ENCODE measurements around the gene ZDHHC11B. TPM values are rescaled to one million over a fixed set of nuclear protein-coding genes. Genes with fewer than 3 reads are reported as not detected.
"Not testable (repeated sequence)": the region's sequence is repeated elsewhere in the genome, so short reads cannot be mapped to it uniquely, and the experiment has no call there.

ZDHHC11B gene
- total RNA-seq, 1 donor from 2014 or later = 1.0 TPM

DNA sequence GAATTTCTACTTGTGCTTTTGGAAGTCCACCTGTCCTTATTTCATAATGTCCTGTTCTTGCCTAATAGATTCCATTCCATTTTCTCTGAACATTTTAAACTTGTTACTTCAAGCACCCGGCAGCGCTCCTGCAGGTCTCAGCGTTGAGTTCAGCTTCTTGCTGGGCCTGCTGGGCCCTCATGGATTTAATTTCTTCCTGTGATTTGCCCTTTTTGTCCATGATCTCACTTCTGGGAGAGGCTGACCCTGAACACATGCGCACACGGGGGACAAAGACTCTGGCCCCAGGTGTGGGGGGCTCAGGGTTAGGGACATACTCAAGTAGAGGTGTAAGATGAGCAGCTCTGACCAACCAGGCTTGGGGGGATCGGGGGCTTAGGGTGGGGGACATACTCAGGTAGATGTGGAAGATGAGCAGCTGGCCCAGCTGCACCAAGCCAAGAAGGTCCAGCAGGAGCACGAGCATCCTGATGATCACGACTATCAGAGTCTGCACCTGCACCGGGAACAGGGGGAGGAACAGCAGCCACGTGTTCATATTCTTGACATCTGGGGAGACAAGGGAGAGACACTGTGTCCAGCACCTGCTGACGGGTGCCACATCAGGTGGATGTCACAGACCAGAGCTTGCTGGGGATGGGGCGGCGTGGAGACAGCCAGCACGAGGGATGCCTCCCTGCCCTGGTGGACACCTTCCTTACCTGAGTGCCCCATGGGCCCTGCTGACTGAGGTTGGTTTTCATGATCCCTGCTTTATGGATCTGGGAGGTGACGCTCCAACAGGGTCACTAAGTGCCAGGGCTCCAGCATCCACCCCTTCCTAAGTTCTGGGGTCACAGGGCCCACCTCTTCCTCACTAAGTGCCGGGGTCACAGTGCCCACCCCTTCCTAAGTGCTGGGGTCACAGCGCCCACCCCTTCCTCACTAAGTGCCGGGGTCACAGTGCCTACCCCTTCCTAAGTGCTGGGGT is 36.2 kb downstream of the ZDHHC11B start:
- H3K4me1 ChIP-seq (ENCODE audit: control insufficient read depth in 3 of 3, insufficient read depth in 3 of 3, low read length in 3 of 3); H3K27me3 ChIP-seq (ENCODE audit: control insufficient read depth in 3 of 3, insufficient read depth in 3 of 3, low read length in 3 of 3): not testable (repeated sequence)

DNA sequence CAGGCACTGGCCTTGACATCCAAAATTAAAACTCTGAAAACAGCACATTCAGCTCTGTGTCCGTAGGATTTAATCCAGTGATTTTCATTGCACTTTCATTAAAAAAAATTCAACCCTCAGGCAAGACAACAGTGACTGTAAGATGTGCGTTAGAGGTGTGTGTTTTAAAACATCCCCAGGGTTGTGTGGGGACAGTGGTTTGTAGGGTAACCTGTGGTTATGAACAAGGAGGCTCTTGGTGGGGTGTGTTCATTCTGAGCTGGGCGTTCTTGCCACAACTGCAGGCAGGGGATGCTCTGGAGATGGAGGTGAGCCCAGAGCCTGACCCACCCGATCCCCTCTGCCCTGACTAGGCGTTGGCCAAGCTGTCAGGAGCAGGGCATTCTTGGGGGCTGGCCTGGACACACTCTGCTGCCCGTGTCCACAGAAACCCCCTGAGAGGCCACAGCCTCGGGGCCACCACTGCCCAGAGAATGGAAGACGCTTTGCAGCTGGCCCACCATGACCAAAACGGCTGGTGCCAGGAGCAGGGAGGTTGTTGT is 37.2 kb downstream of the ZDHHC11B start:
- not testable (repeated sequence) for H3K27me3 ChIP-seq (ENCODE audit: control insufficient read depth in 3 of 3, insufficient read depth in 3 of 3, low read length in 3 of 3); H3K9ac ChIP-seq (ENCODE audit: low read depth in 1 of 3, low read length in 3 of 3); H3K4me3 ChIP-seq (ENCODE audit: low read length in 3 of 3); H3K9me3 ChIP-seq (ENCODE audit: control insufficient read depth in 3 of 3, low read length in 3 of 3); H3K27ac ChIP-seq (ENCODE audit: low read depth, low read length); H3K4me1 ChIP-seq (ENCODE audit: control insufficient read depth in 3 of 3, insufficient read depth in 3 of 3, low read length in 3 of 3)
- H3K36me3 ChIP-seq (ENCODE audit: control insufficient read depth in 3 of 3, insufficient read depth in 3 of 3, low read length in 3 of 3) = peaks cover 0 to 19% (median 8%) of the 10 kb centered on the region in 3 donors

More for the DNA sequence above, 36.2 kb downstream of the ZDHHC11B start:
- H3K36me3 ChIP-seq (ENCODE audit: control insufficient read depth in 3 of 3, insufficient read depth in 3 of 3, low read length in 3 of 3) = peaks cover 0 to 19% (median 8%) of the 10 kb centered on the region in 3 donors
- H3K9me3 ChIP-seq (ENCODE audit: control insufficient read depth in 3 of 3, low read length in 3 of 3); H3K4me3 ChIP-seq (ENCODE audit: low read length in 3 of 3); H3K27ac ChIP-seq (ENCODE audit: low read depth, low read length); H3K9ac ChIP-seq (ENCODE audit: low read depth in 1 of 3, low read length in 3 of 3): not testable (repeated sequence)

DNA sequence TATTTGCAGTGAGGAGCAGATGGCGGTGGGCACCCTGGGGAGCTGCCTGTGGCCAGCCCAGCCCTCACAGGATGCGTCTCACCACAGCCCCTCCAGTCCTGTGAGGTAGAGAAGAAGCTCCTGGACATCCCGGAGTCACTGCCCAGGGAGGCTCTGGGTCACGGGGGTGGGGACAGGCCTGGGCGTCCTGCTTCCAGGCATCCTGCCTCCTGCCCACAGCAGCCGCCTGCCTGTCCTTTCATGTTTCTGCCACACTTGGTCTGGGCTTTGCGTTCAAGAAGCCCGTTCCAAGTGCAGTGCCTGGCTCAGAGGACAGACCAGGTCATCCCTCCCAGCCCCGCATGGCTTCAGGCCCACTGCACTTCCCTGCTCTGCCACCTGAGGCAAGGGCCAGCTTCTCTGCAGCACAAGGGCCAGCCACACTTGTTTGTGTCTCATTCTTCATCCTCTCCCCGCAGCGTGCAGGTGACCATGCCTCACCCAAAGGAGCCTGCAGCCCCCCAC is 38.2 kb downstream of the ZDHHC11B start:
- Histone ChIP-seq H3K4me3 (ENCODE audit: low read length in 3 of 3) (no peak overlapping the region), H3K36me3 (ENCODE audit: control insufficient read depth in 3 of 3, insufficient read depth in 3 of 3, low read length in 3 of 3) (peaks cover 0 to 19% (median 8%) of the 10 kb centered on the region in 3 donors), H3K9ac (ENCODE audit: low read depth in 1 of 3, low read length in 3 of 3) (no peak overlapping the region), H3K27ac (ENCODE audit: low read depth, low read length) (no peak overlapping the region), H3K27me3 (ENCODE audit: control insufficient read depth in 3 of 3, insufficient read depth in 3 of 3, low read length in 3 of 3) (no peaks in the 10 kb centered on the region), H3K4me1 (ENCODE audit: control insufficient read depth in 3 of 3, insufficient read depth in 3 of 3, low read length in 3 of 3) (no peaks in the 10 kb centered on the region), H3K9me3 (ENCODE audit: control insufficient read depth in 3 of 3, low read length in 3 of 3) (no peaks in the 10 kb centered on the region)

DNA sequence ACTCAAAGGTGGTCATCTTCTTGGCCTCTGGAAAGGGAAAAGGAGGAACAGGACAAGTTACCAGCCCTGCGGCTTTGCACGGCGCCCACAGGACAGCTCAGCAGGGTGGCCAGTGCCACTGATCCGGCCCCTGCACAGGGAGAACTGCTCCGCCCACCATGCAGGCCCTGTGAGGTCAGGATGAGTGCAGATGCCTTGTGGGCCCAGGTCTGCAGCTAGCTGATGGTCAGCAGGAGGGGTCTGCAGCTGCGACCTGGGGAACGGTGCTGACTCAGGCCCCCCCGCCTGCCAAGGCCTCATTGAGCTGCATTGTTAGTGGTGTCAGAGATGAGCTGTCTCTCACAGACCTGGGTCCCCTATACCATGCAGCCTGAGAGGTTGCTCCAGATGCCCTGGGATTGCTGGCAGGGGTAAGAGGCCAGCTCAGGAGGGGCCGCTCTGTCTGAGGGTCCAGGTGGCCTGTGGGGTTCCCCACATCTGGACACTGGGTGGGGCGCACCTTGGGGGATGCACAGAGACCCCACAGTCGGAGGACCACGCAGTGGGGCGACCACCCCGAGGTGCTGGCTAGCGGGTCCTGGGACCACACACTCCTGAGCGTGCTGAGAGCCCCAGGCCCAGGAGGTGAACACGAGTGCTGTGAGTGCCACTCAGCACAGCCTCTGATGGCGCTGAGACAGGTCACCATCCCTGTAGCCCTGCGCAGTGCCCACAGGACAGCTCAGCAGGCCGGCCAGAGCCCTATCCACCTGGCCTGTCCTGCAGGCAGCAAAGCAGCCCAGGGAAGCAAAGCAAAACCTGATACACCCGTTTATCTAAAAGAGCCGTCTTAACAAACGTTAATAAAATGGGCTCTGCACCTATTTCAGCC is 39.0 kb downstream of the ZDHHC11B start:
- not testable (repeated sequence) for H3K9ac ChIP-seq (ENCODE audit: low read depth in 1 of 3, low read length in 3 of 3); H3K27ac ChIP-seq (ENCODE audit: low read depth, low read length); H3K9me3 ChIP-seq (ENCODE audit: control insufficient read depth in 3 of 3, low read length in 3 of 3); H3K27me3 ChIP-seq (ENCODE audit: control insufficient read depth in 3 of 3, insufficient read depth in 3 of 3, low read length in 3 of 3); H3K4me3 ChIP-seq (ENCODE audit: low read length in 3 of 3); H3K4me1 ChIP-seq (ENCODE audit: control insufficient read depth in 3 of 3, insufficient read depth in 3 of 3, low read length in 3 of 3)
- peaks cover 0 to 19% (median 8%) of the 10 kb centered on the region in 3 donors for H3K36me3 ChIP-seq (ENCODE audit: control insufficient read depth in 3 of 3, insufficient read depth in 3 of 3, low read length in 3 of 3)

DNA sequence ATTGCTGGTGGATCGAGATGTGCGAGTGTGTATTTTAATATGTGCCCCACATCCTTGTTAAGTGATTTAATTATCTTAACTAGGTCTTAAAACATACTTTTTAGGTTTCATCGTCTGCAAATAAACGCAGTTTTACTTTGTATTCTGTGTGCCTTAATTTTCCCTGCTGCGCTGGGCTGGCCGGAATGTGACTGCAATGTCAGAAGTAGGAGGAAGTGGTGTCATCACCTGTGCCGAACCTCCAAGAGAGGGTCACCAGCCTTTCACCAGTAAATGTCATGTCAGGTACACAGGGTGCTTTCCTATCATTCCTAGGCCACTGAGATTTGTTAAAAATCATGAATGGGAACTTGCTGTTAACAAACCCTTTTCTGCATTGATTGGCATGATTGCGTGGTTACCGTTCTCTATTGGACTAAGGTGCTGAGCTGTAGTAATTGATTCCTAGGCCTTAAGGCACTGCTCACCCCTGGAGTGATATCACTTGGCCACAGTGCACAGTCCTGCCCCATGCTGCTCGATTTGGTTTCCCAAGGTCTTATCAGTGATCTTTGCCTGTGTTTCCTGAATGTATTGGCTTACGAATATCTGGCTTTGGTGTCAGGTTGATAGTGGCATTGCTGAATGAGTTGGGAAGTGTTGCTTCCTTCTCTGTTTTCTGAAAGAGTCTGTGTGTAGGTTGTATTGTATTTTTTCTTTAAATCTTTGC is 40.7 kb downstream of the ZDHHC11B start:
- H3K27ac ChIP-seq (ENCODE audit: low read depth, low read length); H3K9me3 ChIP-seq (ENCODE audit: control insufficient read depth in 3 of 3, low read length in 3 of 3); H3K9ac ChIP-seq (ENCODE audit: low read depth in 1 of 3, low read length in 3 of 3); H3K27me3 ChIP-seq (ENCODE audit: control insufficient read depth in 3 of 3, insufficient read depth in 3 of 3, low read length in 3 of 3); H3K4me3 ChIP-seq (ENCODE audit: low read length in 3 of 3); H3K4me1 ChIP-seq (ENCODE audit: control insufficient read depth in 3 of 3, insufficient read depth in 3 of 3, low read length in 3 of 3): not testable (repeated sequence)
- peaks cover 0 to 14% (median 8%) of the 10 kb centered on the region in 3 donors for H3K36me3 ChIP-seq (ENCODE audit: control insufficient read depth in 3 of 3, insufficient read depth in 3 of 3, low read length in 3 of 3)

DNA sequence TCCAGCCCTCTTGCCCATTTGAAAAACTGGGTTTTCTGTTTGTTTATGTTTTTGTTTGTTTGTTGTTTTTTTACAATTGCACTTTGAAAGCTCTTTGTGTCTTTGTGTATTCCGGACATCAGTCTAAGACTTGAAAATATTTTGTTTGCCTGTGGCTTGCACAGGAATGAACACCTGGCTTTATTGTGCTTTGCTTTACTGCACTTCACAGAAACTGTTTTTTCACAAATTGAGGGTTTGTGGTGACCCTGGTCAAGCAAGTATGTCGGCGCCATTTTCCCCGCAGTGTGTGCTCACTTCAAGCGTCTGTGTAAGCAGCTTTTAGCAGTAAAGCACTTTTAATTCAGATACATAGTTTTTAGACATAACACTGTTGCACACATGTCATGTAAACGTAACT is 42.3 kb downstream of the ZDHHC11B start:
- not testable (repeated sequence) for H3K9me3 ChIP-seq (ENCODE audit: control insufficient read depth in 3 of 3, low read length in 3 of 3); H3K27ac ChIP-seq (ENCODE audit: low read depth, low read length); H3K4me3 ChIP-seq (ENCODE audit: low read length in 3 of 3); H3K4me1 ChIP-seq (ENCODE audit: control insufficient read depth in 3 of 3, insufficient read depth in 3 of 3, low read length in 3 of 3); H3K9ac ChIP-seq (ENCODE audit: low read depth in 1 of 3, low read length in 3 of 3); H3K27me3 ChIP-seq (ENCODE audit: control insufficient read depth in 3 of 3, insufficient read depth in 3 of 3, low read length in 3 of 3); H3K36me3 ChIP-seq (ENCODE audit: control insufficient read depth in 3 of 3, insufficient read depth in 3 of 3, low read length in 3 of 3)

DNA sequence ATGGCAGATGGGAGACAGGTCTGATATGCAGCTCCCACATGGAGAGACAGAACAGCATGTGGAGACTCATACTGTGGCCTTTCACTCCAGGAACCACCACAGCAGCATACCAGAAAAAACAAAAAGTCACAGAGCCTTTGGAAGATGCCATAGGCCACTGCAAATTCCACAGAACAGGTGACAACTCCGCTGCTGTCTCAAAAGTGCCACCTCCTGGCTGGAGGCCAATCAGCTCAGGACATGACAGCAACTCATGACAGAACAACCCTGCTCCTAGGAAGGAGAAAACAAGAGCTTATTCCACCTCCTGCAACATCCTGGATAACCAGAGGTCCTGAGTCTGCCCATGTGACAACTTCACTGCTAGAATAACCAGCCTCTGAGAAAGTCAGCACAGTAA is 50.4 kb downstream of the ZDHHC11B start:
- H3K27ac ChIP-seq (ENCODE audit: low read depth, low read length); H3K9me3 ChIP-seq (ENCODE audit: control insufficient read depth in 3 of 3, low read length in 3 of 3); H3K9ac ChIP-seq (ENCODE audit: low read depth in 1 of 3, low read length in 3 of 3); H3K27me3 ChIP-seq (ENCODE audit: control insufficient read depth in 3 of 3, insufficient read depth in 3 of 3, low read length in 3 of 3); H3K4me3 ChIP-seq (ENCODE audit: low read length in 3 of 3); H3K4me1 ChIP-seq (ENCODE audit: control insufficient read depth in 3 of 3, insufficient read depth in 3 of 3, low read length in 3 of 3): not testable (repeated sequence)
- H3K36me3 ChIP-seq (ENCODE audit: control insufficient read depth in 3 of 3, insufficient read depth in 3 of 3, low read length in 3 of 3) = peaks cover 8 to 17% (median 8%) of the 10 kb centered on the region in 3 donors

DNA sequence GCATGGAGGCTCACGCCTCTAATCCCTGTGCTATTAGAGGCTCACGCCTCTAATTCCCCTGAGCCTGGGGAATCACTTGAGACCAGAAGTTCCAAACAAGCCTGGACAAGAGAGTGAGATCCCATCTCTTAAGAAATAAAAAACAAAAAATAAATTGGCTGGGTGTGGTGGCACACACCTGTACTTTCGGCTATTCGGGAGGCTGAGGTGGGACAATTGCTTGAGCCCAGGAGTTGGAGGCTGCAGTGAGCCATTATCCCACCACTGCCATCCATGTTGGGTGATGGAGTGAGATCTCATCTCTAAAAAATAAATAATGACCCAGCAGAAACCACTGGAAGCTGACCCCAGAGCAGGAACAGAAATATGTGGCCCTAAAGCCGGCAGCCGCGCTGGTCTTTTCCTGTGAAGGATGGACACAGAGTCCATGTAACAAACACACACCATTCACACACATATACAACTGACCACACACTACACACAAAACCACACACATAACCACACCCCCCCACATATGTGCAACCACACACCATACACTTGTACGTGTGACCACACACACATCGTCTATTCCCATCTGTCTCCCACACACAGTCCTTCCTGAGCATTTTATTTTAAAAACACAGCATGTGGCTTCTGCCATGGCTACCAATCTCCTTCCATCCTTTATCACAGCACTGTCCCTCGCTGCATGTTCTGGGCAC is 51.6 kb downstream of the ZDHHC11B start:
- not testable (repeated sequence) for H3K27ac ChIP-seq (ENCODE audit: low read depth, low read length); H3K9ac ChIP-seq (ENCODE audit: low read depth in 1 of 3, low read length in 3 of 3); H3K9me3 ChIP-seq (ENCODE audit: control insufficient read depth in 3 of 3, low read length in 3 of 3); H3K27me3 ChIP-seq (ENCODE audit: control insufficient read depth in 3 of 3, insufficient read depth in 3 of 3, low read length in 3 of 3); H3K4me3 ChIP-seq (ENCODE audit: low read length in 3 of 3); H3K4me1 ChIP-seq (ENCODE audit: control insufficient read depth in 3 of 3, insufficient read depth in 3 of 3, low read length in 3 of 3)
- peaks cover 8 to 17% (median 8%) of the 10 kb centered on the region in 3 donors for H3K36me3 ChIP-seq (ENCODE audit: control insufficient read depth in 3 of 3, insufficient read depth in 3 of 3, low read length in 3 of 3)

DNA sequence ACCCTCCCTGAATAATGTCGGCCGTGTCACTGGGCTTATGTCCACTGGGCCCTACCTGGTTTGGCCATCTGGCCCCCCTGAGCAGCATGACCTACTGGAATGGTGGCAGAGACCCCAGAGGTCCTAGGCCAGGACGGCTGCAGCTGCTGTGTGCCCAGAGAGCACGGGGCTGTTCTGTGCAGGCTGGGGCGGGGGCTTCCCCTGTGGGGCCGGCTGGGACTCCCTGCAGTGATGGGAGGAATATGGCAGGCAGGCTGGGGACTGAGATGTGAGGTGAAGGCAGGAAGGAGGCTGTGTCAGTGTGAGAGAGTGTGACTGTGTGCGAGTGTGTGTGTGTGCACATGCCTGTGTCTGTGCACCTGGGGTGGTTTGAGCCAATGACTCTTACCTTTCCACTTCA is 55.3 kb downstream of the ZDHHC11B start:
- H3K27ac ChIP-seq (ENCODE audit: low read depth, low read length); H3K9ac ChIP-seq (ENCODE audit: low read depth in 1 of 3, low read length in 3 of 3); H3K4me1 ChIP-seq (ENCODE audit: control insufficient read depth in 3 of 3, insufficient read depth in 3 of 3, low read length in 3 of 3); H3K4me3 ChIP-seq (ENCODE audit: low read length in 3 of 3); H3K9me3 ChIP-seq (ENCODE audit: control insufficient read depth in 3 of 3, low read length in 3 of 3); H3K27me3 ChIP-seq (ENCODE audit: control insufficient read depth in 3 of 3, insufficient read depth in 3 of 3, low read length in 3 of 3): not testable (repeated sequence)
- peaks cover 8 to 17% (median 8%) of the 10 kb centered on the region in 3 donors for H3K36me3 ChIP-seq (ENCODE audit: control insufficient read depth in 3 of 3, insufficient read depth in 3 of 3, low read length in 3 of 3)
